22Rv1 (cell line): ENCODE results near the gene GUCY2D.

Experiments
- CTCF ChIP-seq: fragments of 450-650 bp; IDR thresholded peaks from 2 replicates; pipeline ENCODE4 v1.5.1; 2017; ENCODE audit warnings: mild to moderate bottlenecking
- ZFX ChIP-seq: fragments of 450-650 bp; IDR thresholded peaks from 2 replicates; pipeline ENCODE4 v1.6.1; 2017; ENCODE audit warnings: antibody characterized with exemption, borderline replicate concordance

- TF ChIP-seq CTCF (no peak), ZFX (no peak)
Measured at GRCh38 chr17:7961421-7961820, 41.0 kb upstream of the GUCY2D start.
